ENCODE results near the gene BOK.
"Not testable (repeated sequence)": the region's sequence is repeated elsewhere in the genome, so short reads cannot be mapped to it uniquely, and the experiment has no call there.

BOK gene

GRCh38 chr2:241563031-241563507 is 4.5 kb downstream of the BOK start:
- no peak for DNase-seq (ENCODE audit: extremely low read depth, insufficient read length)
- H3K27me3 ChIP-seq (replicated peaks; ENCODE audit: control insufficient read depth, insufficient read depth, low read length) = no peaks in the 10 kb centered on the region; the same call in 1 of the 2 replicates
- no peak overlapping the region for H3K4me3 ChIP-seq (replicated peaks; ENCODE audit: low read depth, low read length)
- no peaks in the 10 kb centered on the region for H3K36me3 ChIP-seq (ENCODE audit: control insufficient read depth, insufficient read depth, low read length)
- TF ChIP-seq CTCF (IDR thresholded peaks at IDR 0.05; ENCODE audit: insufficient read depth, low read length, poor library complexity, severe bottlenecking) = no peak

- Histone ChIP-seq H3K27me3 (replicated peaks; ENCODE audit: control insufficient read depth, insufficient read depth, low read length) (no peaks in the 10 kb centered on the region; the same call in 1 of the 2 replicates), H3K4me3 (replicated peaks; ENCODE audit: low read depth, low read length) (no peak overlapping the region), H3K36me3 (ENCODE audit: control insufficient read depth, insufficient read depth, low read length) (no peaks in the 10 kb centered on the region)
- TF ChIP-seq CTCF (IDR thresholded peaks at IDR 0.05; ENCODE audit: insufficient read depth, low read length, poor library complexity, severe bottlenecking) = no peak
- DNase-seq (ENCODE audit: extremely low read depth, insufficient read length) = no peak
These were observed 5.0 kb downstream of the BOK start for GRCh38 chr2:241563571-241563980.

- Histone ChIP-seq H3K27me3 (replicated peaks; ENCODE audit: control insufficient read depth, insufficient read depth, low read length) (no peaks in the 10 kb centered on the region; the same call in 1 of the 2 replicates), H3K4me3 (replicated peaks; ENCODE audit: low read depth, low read length) (no peak overlapping the region), H3K36me3 (ENCODE audit: control insufficient read depth, insufficient read depth, low read length) (no peaks in the 10 kb centered on the region)
- DNase-seq (ENCODE audit: extremely low read depth, insufficient read length) = no peak
- TF ChIP-seq CTCF (IDR thresholded peaks at IDR 0.05; ENCODE audit: insufficient read depth, low read length, poor library complexity, severe bottlenecking) = no peak
These were observed 5.5 kb downstream of the BOK start for GRCh38 chr2:241563981-241564595.

GRCh38 chr2:241564596-241565410 is 6.3 kb downstream of the BOK start:
- Histone ChIP-seq H3K4me3 (replicated peaks; ENCODE audit: low read depth, low read length) (no peak overlapping the region), H3K36me3 (ENCODE audit: control insufficient read depth, insufficient read depth, low read length) (no peaks in the 10 kb centered on the region), H3K27me3 (replicated peaks; ENCODE audit: control insufficient read depth, insufficient read depth, low read length) (no peaks in the 10 kb centered on the region; the same call in 1 of the 2 replicates)
- no peak for DNase-seq (ENCODE audit: extremely low read depth, insufficient read length)
- no peak for TF ChIP-seq CTCF (IDR thresholded peaks at IDR 0.05; ENCODE audit: insufficient read depth, low read length, poor library complexity, severe bottlenecking)

GRCh38 chr2:241565411-241565810 is 6.9 kb downstream of the BOK start:
- H3K27me3 ChIP-seq (replicated peaks; ENCODE audit: control insufficient read depth, insufficient read depth, low read length) = no peaks in the 10 kb centered on the region
- DNase-seq (ENCODE audit: extremely low read depth, insufficient read length) = no peak
- TF ChIP-seq CTCF (IDR thresholded peaks at IDR 0.05; ENCODE audit: insufficient read depth, low read length, poor library complexity, severe bottlenecking) = no peak
- no peak overlapping the region for H3K4me3 ChIP-seq (replicated peaks; ENCODE audit: low read depth, low read length)
- H3K36me3 ChIP-seq (ENCODE audit: control insufficient read depth, insufficient read depth, low read length) = no peaks in the 10 kb centered on the region

GRCh38 chr2:241566021-241566420 is 7.5 kb downstream of the BOK start:
- not testable (repeated sequence) for H3K36me3 ChIP-seq (ENCODE audit: control insufficient read depth, insufficient read depth, low read length); H3K27me3 ChIP-seq (replicated peaks; ENCODE audit: control insufficient read depth, insufficient read depth, low read length); DNase-seq (ENCODE audit: extremely low read depth, insufficient read length); H3K4me3 ChIP-seq (replicated peaks; ENCODE audit: low read depth, low read length)
